H1 (cell line): ENCODE data around the gene ISG20L2. TPM values are rescaled to one million over a fixed set of nuclear protein-coding genes. Genes with fewer than 3 reads are reported as not detected.

Source experiments
- CHD2 ChIP-seq: IDR thresholded peaks from 2 replicates; pipeline ENCODE4 v1.6.1; 2012; ENCODE audit warnings: low read length, improper control_type of control experiment
- CTCF ChIP-seq, 3 experiments: IDR thresholded peaks; 1 replicate in 2 of 3; 2 replicates in 1 of 3; pipeline versions ENCODE4 v1.5.1 to v1.6.1; 2011; ENCODE audit warnings: low read length in 3 of 3, mild to moderate bottlenecking in 3 of 3, inconsistent platforms in 2 of 3, low read depth in 1 of 3, moderate library complexity in 1 of 3; ENCODE audit not compliant: insufficient read depth in 1 of 3; ENCODE audit errors: control extremely low read depth in 1 of 3
- KDM4A ChIP-seq: IDR thresholded peaks from one replicate; pipeline ENCODE4 v1.7.1; 2012; ENCODE audit warnings: low read depth, mild to moderate bottlenecking, moderate library complexity, low read length, inconsistent platforms; ENCODE audit not compliant: severe bottlenecking
- KDM5A ChIP-seq: fragments of 200-600 bp; IDR thresholded peaks from 2 replicates; pipeline ENCODE4 v1.7.1; 2012; ENCODE audit warnings: mild to moderate bottlenecking, low read length, inconsistent platforms, mixed read lengths
- NANOG ChIP-seq: IDR thresholded peaks from 2 replicates; pipeline ENCODE4 v1.6.1; 2011; ENCODE audit warnings: low read length, low read depth, mild to moderate bottlenecking, inconsistent platforms; ENCODE audit not compliant: insufficient read depth, poor library complexity, severe bottlenecking
- RNF2 ChIP-seq: fragments of 200-900, 300-1000 bp; sonication (generic); IDR thresholded peaks from 2 replicates; pipeline ENCODE4 v1.7.1; 2016; ENCODE audit warnings: borderline replicate concordance, low read depth, mild to moderate bottlenecking, antibody characterized with exemption, low read length; ENCODE audit not compliant: poor library complexity, severe bottlenecking; ENCODE audit errors: missing control alignments
- RXRA ChIP-seq: IDR thresholded peaks from 2 replicates; pipeline ENCODE4 v1.6.1; 2011; ENCODE audit warnings: low read depth, mild to moderate bottlenecking, low read length, moderate library complexity; ENCODE audit not compliant: insufficient read depth
- polyA plus RNA-seq, 7 experiments: library from polyadenylated mRNA; depleted of rRNA in 3 of 7; stranded (reverse) in 5 of 7; unstranded in 2 of 7; fragments of >200 nt in 5 of 7; fragments of 200-250 nt in 2 of 7; gene quantifications; 1 replicate in 5 of 7; 2 replicates in 1 of 7; 4 replicates in 1 of 7; pipeline versions ENCODE4 v1.2.1 to v1.2.3, GENCODE V29; 2011 to 2013; ENCODE audit warnings: missing spikeins in 2 of 7, mixed read lengths in 2 of 7
- total RNA-seq: library from RNA; stranded (reverse); fragmentation: NEBNext Ultra II Directional; extraction: Animal tissue kit (Norgen Biotek cat#: 25700); gene quantifications from 2 replicates; pipeline ENCODE4 v1.2.1, GENCODE V29; 2021

Gene ISG20L2
- total and polyA plus RNA-seq, 2 of the 8 experiments (the other 6 are each of a cell fraction or from before 2014, with no cell fraction given): 47.5 to 53.0 TPM

GRCh38 chr1:156692925-156693847 is 35.4 kb downstream of the ISG20L2 start (continued):
- peak; percentile 64; the same call in 1 of the 2 replicates for TF ChIP-seq CHD2
- TF ChIP-seq KDM4A: peak; percentile 10
- TF ChIP-seq RXRA: no peak
- no peak for TF ChIP-seq RNF2
- TF ChIP-seq CTCF (IDR thresholded peaks at IDR 0.05; ENCODE audit: control extremely low read depth in 1 of 3, insufficient read depth in 1 of 3, low read depth in 1 of 3, low read length in 3 of 3): no peak
- TF ChIP-seq KDM5A: no peak
- TF ChIP-seq NANOG: peak; percentile 80
